T-helper 9 cell (primary cell): ENCODE results near the gene DUSP7.

ENCODE experiments used
- DNase-seq: peaks from one replicate; pipeline ENCODE4 v3.0.0-alpha.2; 2020

Gene DUSP7

DNA sequence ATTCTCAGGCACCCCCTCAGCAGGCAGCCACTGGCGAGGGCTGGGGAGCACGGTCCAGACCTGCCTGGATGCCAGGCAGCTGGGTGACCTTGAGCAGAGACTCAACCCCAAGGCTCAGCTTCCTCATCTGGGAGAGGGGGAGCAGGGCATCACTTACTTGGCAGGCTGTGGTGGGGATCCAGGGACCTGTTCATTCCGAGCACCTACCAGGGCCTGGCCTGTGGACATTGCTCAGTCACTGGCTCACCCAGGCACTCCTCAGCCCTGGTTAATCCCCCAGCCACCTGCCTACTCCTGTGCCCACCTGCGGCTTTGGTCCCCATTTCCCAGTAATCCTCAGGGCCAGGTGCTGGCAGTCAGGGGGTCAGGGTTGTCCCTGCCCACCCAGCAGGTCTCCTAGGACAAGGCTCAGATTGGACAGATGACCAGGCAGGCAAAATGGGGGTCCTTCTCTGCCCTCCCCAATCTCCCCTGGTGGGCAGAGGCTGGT is 51.4 kb downstream of the DUSP7 start:
- no peak for DNase-seq

DNA sequence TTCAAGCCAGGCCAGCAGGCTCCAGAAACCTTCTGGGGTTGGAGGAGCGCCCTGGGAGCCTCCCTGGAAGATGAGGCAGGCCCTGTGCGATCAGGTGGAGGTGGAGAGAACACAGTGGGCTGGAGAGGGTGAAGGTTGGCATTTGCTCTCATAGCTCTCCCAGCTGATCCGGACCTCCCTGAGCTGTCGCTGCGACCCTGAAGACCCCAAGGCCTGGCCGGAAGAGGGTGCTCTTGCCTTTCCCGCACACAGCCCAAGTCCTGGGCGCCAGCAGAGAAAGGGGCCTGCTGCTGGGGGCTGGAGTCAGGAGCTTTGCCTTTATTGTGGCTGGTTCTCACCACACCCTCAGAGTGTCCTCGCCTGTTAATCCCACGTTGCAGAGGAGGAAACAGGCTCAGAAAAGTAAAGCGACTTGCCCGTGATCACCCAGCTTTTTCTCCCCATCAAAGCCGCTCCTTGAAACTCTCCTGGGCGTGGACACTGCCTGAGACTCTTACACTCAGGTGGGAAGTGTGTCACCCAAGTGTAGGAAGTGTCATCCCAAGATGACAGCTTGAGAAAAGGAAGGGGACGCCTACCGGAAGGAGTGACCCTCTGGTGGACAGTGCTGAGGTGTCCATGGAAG is 52.1 kb downstream of the DUSP7 start:
- no peak for DNase-seq

DNA sequence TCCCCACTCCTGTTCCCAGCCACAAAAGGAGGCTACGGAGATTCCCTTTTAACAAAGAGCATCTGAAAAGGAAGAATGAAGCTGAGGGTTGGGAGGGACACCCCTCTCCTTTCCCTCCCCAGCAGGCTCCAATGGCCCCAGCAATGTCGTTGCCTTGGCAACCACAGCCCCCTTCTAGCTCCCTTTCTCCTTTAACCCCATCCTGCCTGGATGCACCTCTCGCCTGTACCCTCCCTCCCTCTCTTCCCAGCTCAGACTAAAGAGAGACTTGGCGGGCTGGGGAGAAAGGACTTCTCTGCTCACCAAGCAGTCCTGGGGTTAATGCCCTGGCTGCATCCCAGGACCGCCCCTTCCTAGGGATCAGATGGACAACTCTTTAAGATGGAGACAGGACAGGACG is 53.6 kb downstream of the DUSP7 start:
- no peak for DNase-seq

DNA sequence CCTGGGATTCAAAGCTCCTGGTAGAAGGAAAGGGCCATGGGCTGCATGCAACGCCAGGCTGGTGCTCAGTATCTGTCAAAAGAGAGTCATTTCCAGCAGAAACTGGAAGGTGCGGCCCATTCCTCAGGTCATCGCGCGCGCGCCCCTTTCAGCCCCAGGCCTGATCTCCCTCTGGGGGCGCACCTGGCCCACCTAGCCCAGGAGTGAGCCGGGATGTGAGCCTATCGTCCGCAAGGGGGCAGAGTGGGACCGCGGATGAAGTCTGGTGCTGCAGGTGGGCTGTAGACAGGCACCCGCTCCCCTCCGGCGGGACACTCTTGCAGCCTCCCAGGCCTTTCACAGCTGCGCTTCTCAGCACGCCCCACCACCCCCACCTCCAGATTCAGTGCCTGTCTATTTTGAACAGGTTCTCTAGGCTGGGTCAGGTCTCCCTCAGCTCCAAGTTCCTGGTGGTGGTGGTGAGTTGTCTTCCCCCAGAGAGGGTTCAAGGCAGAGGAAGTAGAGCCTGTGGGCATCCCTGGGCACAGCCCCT is 54.9 kb downstream of the DUSP7 start:
- DNase-seq, result peak; percentile 84

DNA sequence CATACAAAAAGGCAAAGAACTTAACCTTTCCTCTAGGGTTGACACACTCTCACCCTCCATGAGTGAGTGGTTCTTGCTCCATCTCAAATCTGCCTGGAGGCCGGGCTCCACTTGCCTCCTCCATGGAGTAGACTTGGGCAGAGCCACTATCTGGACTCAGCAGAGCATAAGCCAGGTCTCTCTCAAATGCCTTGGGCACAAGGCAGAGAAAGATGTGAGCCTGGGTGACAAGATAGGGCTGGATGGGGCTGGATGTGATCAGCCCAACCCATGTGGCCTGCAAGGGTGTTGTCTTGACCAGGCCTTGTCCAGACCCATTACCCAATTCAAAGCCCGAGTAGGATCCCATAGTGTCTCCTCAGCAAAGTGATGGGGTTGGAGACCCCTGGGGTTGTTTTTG is 56.5 kb downstream of the DUSP7 start:
- no peak for DNase-seq
